ENCODE data around the gene INO80B.

The INO80B gene

GRCh38 chr2:74474899-74475298, 20.0 kb downstream of the INO80B start:
- in situ Hi-C loops (cut with MboI; ENCODE audit: low sequenced_read_pairs): no loop called here

GRCh38 chr2:74481431-74481830, 26.5 kb downstream of the INO80B start:
- in situ Hi-C loops (cut with MboI; ENCODE audit: low sequenced_read_pairs): loop anchor here (10.0 kb wide), 1 partner anchor 103 kb away; no protein-coding TSS in a partner anchor

- in situ Hi-C loops (cut with MboI; ENCODE audit: low sequenced_read_pairs): loop anchor here (10.0 kb wide), 1 partner anchor 103 kb away; no protein-coding TSS in a partner anchor
Observed at GRCh38 chr2:74481961-74482800, 27.3 kb downstream of the INO80B start.

GRCh38 chr2:74482801-74483674, 28.2 kb downstream of the INO80B start, which contains the start of the genes CCDC142 and TTC31:
Gene CCDC142, minus strand, starts transcription at chr2:74482998. Its CDS starts 161 bp downstream, at chr2:74482837.
Gene TTC31, plus strand, starts transcription at chr2:74483081. Its CDS starts 15 bp downstream, at chr2:74483096.
- in situ Hi-C loops (cut with MboI; ENCODE audit: low sequenced_read_pairs): loop anchor here (10.0 kb wide), 1 partner anchor 102 kb away; no protein-coding TSS in a partner anchor

GRCh38 chr2:74483675-74484164, 28.8 kb downstream of the INO80B start:
- in situ Hi-C loops (cut with MboI; ENCODE audit: low sequenced_read_pairs): loop anchor here (10.0 kb wide), 1 partner anchor 101 kb away; no protein-coding TSS in a partner anchor

GRCh38 chr2:74486141-74486540, 31.3 kb downstream of the INO80B start:
- in situ Hi-C loops (cut with MboI; ENCODE audit: low sequenced_read_pairs): loop anchor here (10.0 kb wide), 1 partner anchor 99 kb away; no protein-coding TSS in a partner anchor

GRCh38 chr2:74488643-74489481, 34.0 kb downstream of the INO80B start:
- in situ Hi-C loops (cut with MboI; ENCODE audit: low sequenced_read_pairs): loop anchor here (10.0 kb wide), 1 partner anchor 96 kb away; no protein-coding TSS in a partner anchor

GRCh38 chr2:74489906-74490305, 35.0 kb downstream of the INO80B start:
- in situ Hi-C loops (cut with MboI; ENCODE audit: low sequenced_read_pairs): loop anchor here (10.0 kb wide), 1 partner anchor 95 kb away; no protein-coding TSS in a partner anchor

- in situ Hi-C loops (cut with MboI; ENCODE audit: low sequenced_read_pairs): no loop called here
Observed at GRCh38 chr2:74491648-74492544, 37.0 kb downstream of the INO80B start.

- in situ Hi-C loops (cut with MboI; ENCODE audit: low sequenced_read_pairs): no loop called here
Observed at GRCh38 chr2:74493546-74493945, 38.7 kb downstream of the INO80B start.

- in situ Hi-C loops (cut with MboI; ENCODE audit: low sequenced_read_pairs): no loop called here
Observed at GRCh38 chr2:74495440-74495839, 40.6 kb downstream of the INO80B start.

- in situ Hi-C loops (cut with MboI; ENCODE audit: low sequenced_read_pairs): no loop called here
Observed at GRCh38 chr2:74496997-74497776, 42.3 kb downstream of the INO80B start.

- in situ Hi-C loops (cut with MboI; ENCODE audit: low sequenced_read_pairs): no loop called here
Observed at GRCh38 chr2:74497777-74498499, 43.1 kb downstream of the INO80B start.

GRCh38 chr2:74498500-74499266, 43.8 kb downstream of the INO80B start:
- in situ Hi-C loops (cut with MboI; ENCODE audit: low sequenced_read_pairs): no loop called here

GRCh38 chr2:74499267-74499939, 44.5 kb downstream of the INO80B start, which contains the start of gene LBX2:
Gene LBX2, minus strand, starts transcription at chr2:74499603. Its CDS starts 66 bp downstream, at chr2:74499537.
- in situ Hi-C loops (cut with MboI; ENCODE audit: low sequenced_read_pairs): no loop called here

GRCh38 chr2:74499940-74500577, 45.2 kb downstream of the INO80B start:
- in situ Hi-C loops (cut with MboI; ENCODE audit: low sequenced_read_pairs): no loop called here

Data from HL-60/S4 treated with retinoic acid at 250 ng/mL for 4 days and 3 days (cell line).